BJ (cell line): ENCODE data around the gene ABCA13. TPM values are rescaled to one million over a fixed set of nuclear protein-coding genes. Genes with fewer than 3 reads are reported as not detected.

Source experiments
- CTCF ChIA-PET: fragments of 350-600 bp; formaldehyde crosslinking; extraction: SDS; loops from one replicate; lab custom pipeline; 2021; ENCODE audit warnings: antibody characterized with exemption, inconsistent platforms; lab: Yijun Ruan, JAX
- POLR2A ChIA-PET: fragments of 300-600 bp; sonication (Branson Sonifier 250); formaldehyde crosslinking; extraction: SDS; loops from one replicate; lab custom pipeline; 2021; ENCODE audit warnings: antibody characterized with exemption; lab: Charles Lee
- DNase-seq: peaks from one replicate; pipeline ENCODE4 v3.0.0-alpha.2; 2011; ENCODE audit warnings: low read depth
- H3K27me3 ChIP-seq: 2 replicates; pipeline ENCODE4 v1.6.0; 2011; ENCODE audit warnings: low read length; ENCODE audit not compliant: control insufficient read depth, insufficient read depth
- H3K36me3 ChIP-seq: 2 replicates; pipeline ENCODE4 v1.5.1; 2011; ENCODE audit warnings: low read length; ENCODE audit not compliant: control insufficient read depth, insufficient read depth
- H3K4me3 ChIP-seq: 2 replicates; pipeline ENCODE4 v1.5.1; 2011; ENCODE audit warnings: low read depth, mild to moderate bottlenecking, control low read depth, low read length
- polyA plus RNA-seq: library from polyadenylated mRNA; depleted of rRNA; stranded (reverse); fragments of >200 nt; gene quantifications from 2 replicates; pipeline ENCODE4 v1.2.3, GENCODE V29; 2011
- TF ChIP-seq, protein P1 (sequence below): IDR thresholded peaks from 2 replicates; pipeline ENCODE4 v1.5.1; 2011; ENCODE audit warnings: low read depth, mild to moderate bottlenecking, control low read depth, inconsistent platforms, low read length, moderate library complexity; ENCODE audit not compliant: insufficient read depth

ABCA13 gene
- polyA plus RNA-seq, 1 experiment = 0.15 TPM

DNA sequence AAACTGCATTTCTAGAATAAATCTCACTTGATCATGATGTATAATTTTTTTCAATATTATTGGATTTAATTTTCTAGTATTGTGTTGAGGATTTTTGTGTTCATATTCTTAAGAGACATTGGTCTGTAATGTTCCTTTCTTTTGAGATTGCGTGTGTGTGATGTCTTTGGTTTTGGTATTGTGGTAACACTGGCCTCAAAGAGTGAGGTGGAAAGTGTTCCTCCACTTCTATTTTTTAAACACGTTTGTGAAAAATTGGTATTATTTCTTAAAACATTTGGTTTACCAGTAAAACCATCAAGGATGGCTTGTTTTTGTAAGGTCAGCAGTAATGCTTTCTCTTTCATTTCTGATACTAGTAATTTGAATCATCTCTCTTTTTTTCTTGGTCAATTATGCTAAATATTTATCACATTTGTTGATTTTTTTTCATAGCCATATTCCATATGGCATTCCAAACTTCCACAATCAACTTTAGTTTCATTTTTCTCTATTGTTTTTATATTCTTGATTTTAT is 462.9 kb downstream of the ABCA13 start:
- ChIA-PET POLR2A (no interaction called here), CTCF (no interaction called here)
- no peak overlapping the region for H3K4me3 ChIP-seq
- DNase-seq = no peak
- TF ChIP-seq, protein P1, sequence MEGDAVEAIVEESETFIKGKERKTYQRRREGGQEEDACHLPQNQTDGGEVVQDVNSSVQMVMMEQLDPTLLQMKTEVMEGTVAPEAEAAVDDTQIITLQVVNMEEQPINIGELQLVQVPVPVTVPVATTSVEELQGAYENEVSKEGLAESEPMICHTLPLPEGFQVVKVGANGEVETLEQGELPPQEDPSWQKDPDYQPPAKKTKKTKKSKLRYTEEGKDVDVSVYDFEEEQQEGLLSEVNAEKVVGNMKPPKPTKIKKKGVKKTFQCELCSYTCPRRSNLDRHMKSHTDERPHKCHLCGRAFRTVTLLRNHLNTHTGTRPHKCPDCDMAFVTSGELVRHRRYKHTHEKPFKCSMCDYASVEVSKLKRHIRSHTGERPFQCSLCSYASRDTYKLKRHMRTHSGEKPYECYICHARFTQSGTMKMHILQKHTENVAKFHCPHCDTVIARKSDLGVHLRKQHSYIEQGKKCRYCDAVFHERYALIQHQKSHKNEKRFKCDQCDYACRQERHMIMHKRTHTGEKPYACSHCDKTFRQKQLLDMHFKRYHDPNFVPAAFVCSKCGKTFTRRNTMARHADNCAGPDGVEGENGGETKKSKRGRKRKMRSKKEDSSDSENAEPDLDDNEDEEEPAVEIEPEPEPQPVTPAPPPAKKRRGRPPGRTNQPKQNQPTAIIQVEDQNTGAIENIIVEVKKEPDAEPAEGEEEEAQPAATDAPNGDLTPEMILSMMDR = no peak
- no peaks in the 10 kb centered on the region for H3K27me3 ChIP-seq
- H3K36me3 ChIP-seq = no peaks in the 10 kb centered on the region

DNA sequence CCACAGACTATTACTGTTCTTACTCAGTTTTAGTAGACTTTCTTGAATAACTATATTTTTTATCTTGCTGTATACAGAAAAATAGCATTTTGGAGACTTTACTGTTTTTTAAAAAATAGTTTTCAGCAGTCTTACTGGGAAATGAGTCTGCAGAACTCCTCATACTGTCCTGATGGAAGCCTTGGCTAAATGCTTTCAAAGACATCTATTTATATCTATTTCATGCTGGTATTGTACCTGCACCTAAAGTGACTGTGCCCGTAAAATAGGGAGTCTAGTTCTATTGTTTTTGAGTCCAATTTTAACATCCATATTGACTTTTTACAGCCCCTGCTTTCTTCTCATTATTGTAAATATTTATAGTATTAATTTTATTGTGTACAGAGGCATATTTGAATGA is 464.5 kb downstream of the ABCA13 start:
- ChIA-PET POLR2A (no interaction called here), CTCF (no interaction called here)
- H3K27me3 ChIP-seq = no peaks in the 10 kb centered on the region

DNA sequence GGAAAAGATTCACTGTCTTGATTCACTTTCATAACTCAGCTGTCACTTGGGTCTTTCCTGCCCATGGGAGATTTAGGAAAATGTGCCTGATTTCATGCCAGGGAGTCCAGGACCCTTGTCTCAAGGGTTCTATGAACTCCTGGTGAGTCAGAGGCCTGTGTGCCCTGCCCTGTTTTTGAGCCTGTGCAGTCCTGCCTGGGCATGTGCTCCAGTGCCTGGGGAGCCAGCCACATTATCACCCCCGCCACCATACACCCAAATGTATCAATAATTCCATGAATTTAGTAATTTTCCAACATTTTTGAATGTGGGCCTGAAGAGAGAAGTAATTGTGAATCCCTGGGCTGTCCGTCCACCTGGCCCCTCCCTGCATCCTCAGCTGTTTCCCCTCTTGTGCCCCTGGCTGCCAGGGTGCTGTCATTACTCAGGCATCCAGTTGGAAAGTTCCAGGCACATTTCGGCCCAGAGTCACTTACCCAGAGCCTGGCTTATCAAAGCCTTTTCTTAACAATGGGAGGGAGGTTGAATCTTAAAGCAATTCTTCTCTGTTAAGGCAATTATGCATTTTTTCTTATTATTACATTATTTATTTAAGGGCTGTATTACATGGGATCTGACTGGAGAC is 465.2 kb downstream of the ABCA13 start:
- Histone ChIP-seq H3K4me3 (no peak overlapping the region), H3K27me3 (no peaks in the 10 kb centered on the region), H3K36me3 (no peaks in the 10 kb centered on the region)
- ChIA-PET CTCF (no interaction called here), POLR2A (no interaction called here)
- no peak for DNase-seq
- TF ChIP-seq, protein P1 = no peak

More for the DNA sequence above, 464.5 kb downstream of the ABCA13 start:
- H3K4me3 ChIP-seq = no peak overlapping the region
- TF ChIP-seq, protein P1 = no peak
- no peak for DNase-seq
- H3K36me3 ChIP-seq = no peaks in the 10 kb centered on the region

DNA sequence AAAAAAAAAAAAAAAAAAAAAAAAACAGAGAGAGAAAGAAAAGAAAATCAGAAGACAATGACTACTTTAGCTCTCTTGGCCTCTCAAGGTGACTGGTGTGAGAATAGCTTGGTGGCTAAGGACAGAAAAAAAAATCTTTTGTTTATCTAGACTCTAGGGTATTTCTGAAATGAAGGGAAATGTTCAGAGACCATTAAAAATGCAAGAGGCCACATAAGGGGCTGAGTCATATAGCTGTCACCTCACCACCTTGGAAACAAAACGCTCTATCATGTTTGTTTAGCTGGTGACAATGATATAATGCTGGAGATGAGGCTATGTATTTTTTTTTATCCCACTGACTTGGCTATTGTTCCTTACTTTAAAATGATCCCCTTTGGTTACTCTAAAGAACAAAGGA is 466.1 kb downstream of the ABCA13 start:
- ChIA-PET POLR2A (no interaction called here), CTCF (no interaction called here)
- Histone ChIP-seq H3K27me3 (no peaks in the 10 kb centered on the region), H3K36me3 (no peaks in the 10 kb centered on the region), H3K4me3 (no peak overlapping the region)
- TF ChIP-seq, protein P1 = no peak
- DNase-seq = no peak

DNA sequence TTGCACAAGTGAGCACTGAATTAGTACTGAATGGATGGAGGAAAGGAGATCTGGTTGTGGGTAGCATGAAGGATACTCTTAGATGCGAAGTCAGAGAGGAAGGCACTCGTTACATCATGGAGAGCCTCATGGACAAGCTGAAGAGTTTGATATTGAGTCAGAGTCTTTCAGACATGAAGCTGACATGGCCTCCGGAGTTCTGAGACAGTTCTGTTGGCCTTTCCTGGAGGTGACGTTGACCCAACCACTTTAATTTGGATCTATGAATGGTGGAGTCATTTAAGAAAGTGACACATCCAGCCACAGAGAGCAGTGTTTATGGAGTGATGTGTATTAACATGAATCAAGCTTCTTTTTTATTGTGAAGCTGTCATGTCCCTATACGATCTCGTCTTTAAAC is 466.8 kb downstream of the ABCA13 start:
- Histone ChIP-seq H3K36me3 (no peaks in the 10 kb centered on the region), H3K27me3 (no peaks in the 10 kb centered on the region), H3K4me3 (no peak overlapping the region)
- ChIA-PET POLR2A (no interaction called here), CTCF (no interaction called here)
- no peak for DNase-seq
- TF ChIP-seq, protein P1 = no peak
